H54 (cell line): Measurements from ENCODE around the gene BCAR3.
"Not testable (repeated sequence)": the region's sequence is repeated elsewhere in the genome, so short reads cannot be mapped to it uniquely, and the experiment has no call there.

ENCODE experiments used
- DNase-seq: peaks from one replicate; pipeline ENCODE4 v3.0.0; 2011; ENCODE audit warnings: low spot score, mixed read lengths; ENCODE audit not compliant: insufficient read length
- FAIRE-seq: peaks from 3 replicates; lab custom pipeline; 2011; peaks lifted over from hg19 to GRCh38; lab: Jason Lieb, UNC
- POLR2A ChIP-seq: IDR thresholded peaks from 2 replicates; pipeline ENCODE4 v1.6.1; 2011; ENCODE audit warnings: low read depth, mild to moderate bottlenecking, low read length

BCAR3 gene

DNA sequence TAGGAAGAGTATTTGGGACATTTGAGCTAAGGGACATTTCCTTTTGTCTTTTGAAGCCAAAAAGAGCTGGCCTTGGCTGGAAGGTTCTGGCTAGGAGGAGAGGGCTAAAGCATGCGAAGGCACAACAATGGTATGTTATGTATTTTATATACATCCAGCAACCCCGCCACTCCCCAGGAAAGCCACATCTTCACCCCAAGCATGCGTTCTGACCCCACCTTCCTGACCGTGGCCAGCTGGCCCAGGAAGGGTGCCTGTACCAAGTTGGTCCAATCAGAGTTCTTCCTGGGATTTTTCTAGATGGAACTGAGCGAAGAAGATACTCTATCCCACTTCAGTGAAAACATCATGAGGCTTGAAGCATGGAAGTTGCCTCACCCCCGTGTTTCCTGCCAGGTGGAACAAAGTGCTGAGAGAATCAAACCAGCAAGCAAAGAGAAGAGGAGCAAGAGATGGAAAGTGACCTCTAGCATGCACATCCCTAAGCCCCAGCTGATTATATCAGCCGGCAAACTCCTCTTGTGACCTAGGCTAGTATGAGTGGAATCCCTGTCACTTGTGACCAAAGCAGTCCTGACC lies 82.7 kb downstream of the BCAR3 start:
- FAIRE-seq (no peak), DNase-seq (no peak)
- no peak for TF ChIP-seq POLR2A

- FAIRE-seq (no peak), DNase-seq (no peak)
- TF ChIP-seq POLR2A = no peak
These were observed 83.2 kb downstream of the BCAR3 start for GRCh38 chr1:93598396-93598795.

GRCh38 chr1:93597709-93598108 lies 83.9 kb downstream of the BCAR3 start:
- DNase-seq (no peak), FAIRE-seq (no peak)
- no peak for TF ChIP-seq POLR2A

DNA sequence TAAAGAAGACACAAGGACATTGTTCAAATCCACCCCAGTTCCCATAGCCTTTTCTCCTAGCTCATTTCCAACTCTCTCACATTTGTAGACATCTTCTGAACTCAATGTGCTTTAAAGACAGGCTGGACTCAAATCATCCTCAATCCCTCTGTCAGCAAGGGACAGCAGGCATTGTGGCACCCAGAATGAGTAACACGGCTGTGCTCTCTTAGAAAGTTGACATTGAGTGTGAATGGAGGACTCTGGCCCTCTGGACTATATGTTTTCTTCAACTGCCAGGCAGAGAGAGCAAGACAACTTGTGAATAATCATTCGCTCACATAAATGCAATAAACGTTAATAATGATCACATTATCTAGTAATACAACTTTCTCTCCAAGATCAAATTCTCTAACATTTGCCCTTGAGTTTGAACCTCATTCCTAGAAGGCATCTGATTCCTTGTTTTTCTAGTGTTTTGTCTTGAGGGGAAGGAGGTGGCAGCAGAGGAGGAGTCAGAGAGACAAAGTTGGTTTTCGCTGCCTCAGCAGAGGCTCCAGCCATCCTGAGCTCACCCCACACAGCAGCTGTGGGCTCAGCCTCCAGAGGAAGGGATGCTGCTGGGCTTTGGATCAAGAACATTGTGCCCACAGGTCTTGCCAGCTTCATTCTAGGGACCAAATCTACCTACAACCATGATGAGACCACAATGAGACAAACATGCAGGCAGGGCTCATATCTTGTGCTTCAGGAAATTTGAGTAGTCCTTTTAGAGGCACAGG lies 85.1 kb downstream of the BCAR3 start:
- DNase-seq (no peak), FAIRE-seq (no peak)
- TF ChIP-seq POLR2A = no peak

DNA sequence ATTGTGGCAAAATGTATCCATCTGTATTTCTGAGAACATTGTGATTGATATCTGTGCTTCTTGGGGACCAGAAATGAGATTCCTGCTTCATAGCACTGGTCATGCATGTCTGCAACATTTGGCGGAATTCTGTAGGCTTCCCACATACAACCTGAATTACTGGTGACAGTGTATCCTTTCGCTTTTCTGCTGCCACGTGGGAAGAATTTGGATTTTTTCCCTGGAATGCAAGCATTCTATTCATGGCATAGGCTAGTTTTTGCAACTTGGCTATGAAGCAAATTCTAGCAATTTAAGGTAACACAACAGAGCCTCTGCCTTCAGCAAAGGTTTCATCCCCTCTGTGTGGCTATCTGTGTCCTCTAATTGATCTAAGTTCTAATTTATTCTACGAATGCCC lies 85.9 kb downstream of the BCAR3 start:
- TF ChIP-seq POLR2A = no peak
- no peak for FAIRE-seq
- no peak for DNase-seq

- DNase-seq = no peak
- no peak for TF ChIP-seq POLR2A
- FAIRE-seq = no peak
These were observed 86.4 kb downstream of the BCAR3 start for GRCh38 chr1:93595266-93595665.

GRCh38 chr1:93594603-93594880 lies 87.1 kb downstream of the BCAR3 start:
- DNase-seq (no peak), FAIRE-seq (no peak)
- no peak for TF ChIP-seq POLR2A

GRCh38 chr1:93593854-93594602 lies 87.6 kb downstream of the BCAR3 start:
- FAIRE-seq (no peak), DNase-seq (no peak)
- no peak for TF ChIP-seq POLR2A

DNA sequence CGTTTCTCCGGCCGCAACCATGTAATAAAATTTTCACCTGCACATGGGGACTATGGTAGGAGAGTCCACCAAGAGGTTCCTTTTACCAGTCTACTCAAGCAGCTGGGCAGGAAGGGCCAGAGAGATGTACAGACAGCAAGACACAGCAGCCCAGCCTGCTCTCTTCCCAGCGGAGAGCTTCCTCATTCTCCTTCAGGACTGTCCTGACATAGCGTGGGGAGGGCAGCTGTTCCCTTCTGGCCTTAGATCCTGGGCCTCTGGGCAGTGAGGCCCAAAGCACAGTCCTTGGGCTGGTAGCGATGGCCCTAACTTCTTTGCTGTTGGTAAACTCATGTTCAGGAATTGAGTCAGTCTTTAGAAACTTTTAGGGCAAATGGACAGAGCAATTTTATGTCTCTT lies 89.1 kb downstream of the BCAR3 start:
- FAIRE-seq = no peak
- no peak for DNase-seq
- no peak for TF ChIP-seq POLR2A

GRCh38 chr1:93591676-93592550 lies 89.7 kb downstream of the BCAR3 start:
- no peak for DNase-seq
- no peak for TF ChIP-seq POLR2A
- no peak for FAIRE-seq

DNA sequence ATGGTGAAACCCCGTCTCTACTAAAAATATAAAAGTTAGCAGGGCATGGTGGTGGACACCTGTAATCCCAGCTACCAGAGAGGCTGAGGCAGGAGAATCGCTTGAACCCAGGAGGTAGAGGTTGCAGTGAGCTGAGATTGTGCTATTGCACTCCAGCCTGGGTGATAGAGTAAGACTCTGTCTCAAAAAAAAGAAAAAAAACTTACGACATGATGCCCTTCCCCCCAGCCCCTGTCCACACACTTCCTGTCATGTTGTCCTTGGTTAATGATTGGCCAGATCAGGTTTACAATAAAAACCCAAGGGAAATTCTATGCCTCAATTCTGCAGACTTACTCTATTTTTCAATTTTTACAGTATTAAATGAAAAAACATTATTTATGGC lies 90.4 kb downstream of the BCAR3 start:
- not testable (repeated sequence) for DNase-seq, FAIRE-seq

GRCh38 chr1:93588955-93589354 lies 92.7 kb downstream of the BCAR3 start:
- DNase-seq (no peak), FAIRE-seq (no peak)

GRCh38 chr1:93588206-93588605 lies 93.4 kb downstream of the BCAR3 start:
- DNase-seq (no peak), FAIRE-seq (no peak)
- no peak for TF ChIP-seq POLR2A

More at GRCh38 chr1:93588955-93589354, 92.7 kb downstream of the BCAR3 start:
- TF ChIP-seq POLR2A = no peak

DNA sequence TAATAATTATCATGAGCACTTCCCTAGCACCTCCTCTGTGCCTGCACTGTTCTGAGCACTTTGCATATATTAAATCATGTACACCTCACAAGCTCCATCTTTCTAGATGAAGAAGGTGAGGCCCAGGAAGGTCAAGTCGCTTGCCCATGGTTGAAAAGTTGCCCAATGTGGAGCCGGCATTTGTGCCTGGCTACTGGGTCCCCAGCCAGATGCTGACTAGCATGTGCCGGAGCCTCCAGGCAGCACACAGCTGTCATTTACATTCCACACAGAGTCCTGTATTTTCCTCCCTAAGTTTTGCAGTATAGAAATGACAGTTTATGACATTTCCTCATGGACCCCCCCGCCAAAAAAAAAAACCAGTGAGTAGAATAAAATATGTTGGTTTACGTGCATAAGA lies 94.3 kb downstream of the BCAR3 start:
- no peak for TF ChIP-seq POLR2A
- no peak for FAIRE-seq
- no peak for DNase-seq
